Muscle layer of duodenum (tissue), 2 donors: ENCODE measurements around the gene PCNX4.

Experiments
- H3K27ac ChIP-seq: one replicate; pipeline ENCODE4 v1.7.0; 2013; ENCODE audit warnings: mild to moderate bottlenecking, low read length
- H3K27me3 ChIP-seq: one replicate; pipeline ENCODE4 v1.7.0; 2013; ENCODE audit warnings: low read depth, mild to moderate bottlenecking, control low read depth, low read length
- H3K36me3 ChIP-seq, 2 donors: one replicate each; pipeline ENCODE4 v1.7.0; 2013; ENCODE audit warnings: low read length in 2 of 2, control low read depth in 1 of 2, mild to moderate bottlenecking in 1 of 2; ENCODE audit not compliant: insufficient read depth in 2 of 2, control insufficient read depth in 1 of 2
- H3K4me1 ChIP-seq, 2 donors: one replicate each; pipeline ENCODE4 v1.7.0; 2013; ENCODE audit warnings: low read length in 2 of 2, mild to moderate bottlenecking in 2 of 2, control low read depth in 1 of 2, moderate library complexity in 1 of 2; ENCODE audit not compliant: insufficient read depth in 2 of 2, control insufficient read depth in 1 of 2
- H3K4me3 ChIP-seq, 2 donors: one replicate each; pipeline ENCODE4 v1.7.0; 2013; ENCODE audit warnings: low read length in 2 of 2, low read depth in 1 of 2, mild to moderate bottlenecking in 1 of 2
- H3K9me3 ChIP-seq, 2 donors: one replicate each; pipeline ENCODE4 v1.7.0; 2013; ENCODE audit warnings: low read length in 2 of 2, control low read depth in 1 of 2, mild to moderate bottlenecking in 1 of 2; ENCODE audit not compliant: control insufficient read depth in 1 of 2
- donor health status: healthy.

PCNX4 gene

DNA sequence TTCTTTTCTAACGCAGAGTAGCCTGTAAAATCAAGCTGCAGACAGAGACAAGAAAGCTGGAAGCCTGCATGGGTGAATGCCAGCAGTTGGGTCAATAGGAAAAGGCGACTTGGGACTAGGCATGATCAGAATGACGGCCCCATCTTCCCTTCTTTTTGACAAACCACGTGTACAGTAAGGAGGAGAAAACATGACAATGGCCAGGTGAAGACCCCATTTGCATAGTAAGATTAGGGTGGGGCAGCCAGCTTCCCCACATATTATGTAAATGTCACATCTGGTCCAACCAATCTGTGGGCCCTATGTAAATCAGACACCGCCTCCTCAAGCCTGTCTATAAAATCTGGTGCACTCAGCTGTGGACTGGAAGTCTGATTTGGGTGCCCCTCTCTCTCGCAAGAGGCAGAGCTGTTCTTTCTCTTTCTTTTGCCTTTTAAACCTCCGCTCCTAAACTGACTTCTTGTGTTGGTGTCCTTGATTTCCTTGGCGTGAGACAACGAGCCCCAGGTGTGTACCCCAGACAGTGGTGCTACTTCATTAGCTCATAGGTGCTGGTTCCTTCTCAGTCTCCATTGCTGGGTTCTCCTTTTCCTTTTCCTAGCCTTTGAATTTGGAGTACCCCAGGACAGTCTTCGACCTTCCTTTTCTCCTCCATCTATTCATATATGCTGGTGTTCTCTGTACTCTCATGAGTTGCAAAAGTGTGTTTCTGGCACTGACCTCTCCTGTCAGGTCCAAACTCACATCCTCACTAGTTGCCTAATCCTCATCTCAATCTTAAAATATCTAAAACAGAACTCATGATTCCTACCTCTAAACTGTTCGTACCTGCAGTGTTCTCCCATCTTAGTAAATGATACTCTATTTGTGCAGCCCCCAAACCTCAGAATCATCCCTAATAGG lies 82.9 kb downstream of the PCNX4 start:
- Histone ChIP-seq H3K27ac (no peak overlapping the region), H3K27me3 (no peaks in the 10 kb centered on the region), H3K9me3 (no peaks in the 10 kb centered on the region), H3K4me1 (no peaks in the 10 kb centered on the region), H3K4me3 (no peak overlapping the region), H3K36me3 (no peaks in the 10 kb centered on the region)

GRCh38 chr14:60175255-60175902 lies 83.7 kb downstream of the PCNX4 start:
- no peaks in the 10 kb centered on the region for H3K9me3 ChIP-seq
- no peaks in the 10 kb centered on the region for H3K36me3 ChIP-seq
- no peak overlapping the region for H3K27ac ChIP-seq
- no peaks in the 10 kb centered on the region for H3K27me3 ChIP-seq
- no peak overlapping the region for H3K4me3 ChIP-seq
- no peaks in the 10 kb centered on the region for H3K4me1 ChIP-seq

- Histone ChIP-seq H3K36me3 (no peaks in the 10 kb centered on the region), H3K4me1 (peaks cover 0 to 1% of the 10 kb centered on the region in 2 donors), H3K27ac (no peak overlapping the region), H3K4me3 (no peak overlapping the region), H3K9me3 (no peaks in the 10 kb centered on the region), H3K27me3 (no peaks in the 10 kb centered on the region)
These were observed 86.4 kb downstream of the PCNX4 start for GRCh38 chr14:60178164-60178563.

DNA sequence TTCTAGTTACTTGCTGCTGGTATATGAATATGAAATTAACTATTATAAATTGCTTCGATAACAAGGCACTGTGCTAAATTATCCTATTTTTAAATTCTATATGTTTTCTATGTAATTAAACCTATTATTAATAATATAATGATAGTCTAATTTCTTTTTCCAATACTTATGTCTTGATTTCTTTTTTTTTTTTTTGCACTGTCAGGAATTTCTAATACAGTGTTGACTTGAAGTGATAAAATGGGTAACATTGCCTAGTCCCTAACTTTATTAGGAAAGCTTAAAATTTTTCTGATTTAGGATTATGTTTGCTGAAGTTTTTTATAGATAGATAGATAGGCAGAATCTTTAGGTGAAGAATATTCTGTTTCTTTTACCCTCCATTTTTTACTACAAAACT lies 87.1 kb downstream of the PCNX4 start:
- Histone ChIP-seq H3K27me3 (no peaks in the 10 kb centered on the region), H3K27ac (no peak overlapping the region), H3K9me3 (no peaks in the 10 kb centered on the region), H3K4me3 (no peak overlapping the region), H3K4me1 (peaks cover 3% of the 10 kb centered on the region in 2 donors), H3K36me3 (no peaks in the 10 kb centered on the region)

- H3K27ac ChIP-seq, result no peak overlapping the region
These were observed 87.7 kb downstream of the PCNX4 start for GRCh38 chr14:60179431-60179869.

DNA sequence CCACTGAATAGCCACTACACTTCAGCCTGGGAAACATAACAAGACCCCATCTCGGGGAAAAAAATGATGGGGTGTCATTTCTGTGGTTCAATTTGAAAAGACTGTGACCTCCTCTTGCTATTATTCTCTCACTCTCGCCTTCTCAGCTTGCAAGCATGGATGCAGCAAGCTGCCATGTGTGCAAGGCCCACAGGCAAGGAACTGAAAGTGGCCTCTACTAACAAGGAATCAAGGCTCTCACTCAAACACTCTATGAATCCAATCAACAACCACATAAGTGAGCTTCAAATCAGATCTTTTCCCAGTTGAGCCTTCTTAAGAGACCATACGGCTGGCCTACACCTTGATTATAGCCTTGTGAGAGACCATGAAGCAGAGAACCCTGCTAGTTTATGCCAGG lies 91.4 kb downstream of the PCNX4 start:
- Histone ChIP-seq H3K27ac (no peak overlapping the region), H3K4me3 (no peak overlapping the region)

More at GRCh38 chr14:60179431-60179869, 87.7 kb downstream of the PCNX4 start:
- H3K9me3 ChIP-seq, result no peaks in the 10 kb centered on the region
- H3K4me1 ChIP-seq, result peaks cover 3 to 6% of the 10 kb centered on the region in 2 donors
- H3K4me3 ChIP-seq, result no peak overlapping the region
- H3K36me3 ChIP-seq, result no peaks in the 10 kb centered on the region
- no peaks in the 10 kb centered on the region for H3K27me3 ChIP-seq

GRCh38 chr14:60183741-60184140 lies 92.0 kb downstream of the PCNX4 start:
- Histone ChIP-seq H3K27me3 (no peaks in the 10 kb centered on the region), H3K27ac (peak overlapping the region; percentile 46)

More for the DNA sequence above, 91.4 kb downstream of the PCNX4 start:
- no peaks in the 10 kb centered on the region for H3K36me3 ChIP-seq
- no peaks in the 10 kb centered on the region for H3K27me3 ChIP-seq
- peaks cover 3 to 6% of the 10 kb centered on the region in 2 donors for H3K4me1 ChIP-seq
- H3K9me3 ChIP-seq, result no peaks in the 10 kb centered on the region

GRCh38 chr14:60184146-60184904 lies 92.6 kb downstream of the PCNX4 start:
- Histone ChIP-seq H3K36me3 (no peaks in the 10 kb centered on the region), H3K4me3 (peak overlapping the region; percentile 64 to 74), H3K27ac (peak overlapping the region; percentile 46), H3K4me1 (peaks cover 3 to 6% of the 10 kb centered on the region in 2 donors), H3K27me3 (no peaks in the 10 kb centered on the region), H3K9me3 (no peaks in the 10 kb centered on the region)

More at GRCh38 chr14:60183741-60184140, 92.0 kb downstream of the PCNX4 start:
- no peaks in the 10 kb centered on the region for H3K36me3 ChIP-seq
- peak overlapping the region; percentile 64 to 74 for H3K4me3 ChIP-seq
- no peaks in the 10 kb centered on the region for H3K9me3 ChIP-seq
- H3K4me1 ChIP-seq, result peaks cover 3 to 6% of the 10 kb centered on the region in 2 donors

DNA sequence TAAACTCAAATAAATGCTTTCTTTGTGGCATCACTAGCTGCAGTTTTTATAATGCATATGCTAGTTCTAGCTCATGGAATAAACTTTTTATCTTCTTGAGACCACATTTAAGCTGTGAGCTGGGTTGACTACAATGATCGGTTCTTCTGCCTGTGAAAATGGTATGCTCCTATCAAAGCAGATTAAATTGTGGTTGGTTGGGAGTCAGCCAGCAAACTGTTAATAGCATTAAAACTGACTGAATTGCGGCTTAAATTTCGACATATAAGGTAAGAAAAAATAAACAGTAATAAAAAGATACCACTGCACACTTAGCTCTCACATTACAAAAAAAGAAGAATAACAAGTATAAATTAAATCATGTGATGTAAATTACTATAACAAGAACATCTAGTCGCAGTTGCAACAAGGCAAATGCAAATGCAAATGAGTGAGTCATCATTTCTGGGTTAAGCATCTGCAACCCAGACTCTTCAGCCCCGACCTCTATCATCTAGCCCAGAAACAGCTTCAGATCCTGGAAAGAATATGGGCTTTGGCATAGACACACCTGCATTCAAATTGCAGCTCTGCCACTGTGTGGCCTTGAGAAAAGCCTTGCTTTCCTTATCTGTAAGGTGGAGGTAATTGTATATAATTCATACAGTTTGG lies 93.3 kb downstream of the PCNX4 start:
- Histone ChIP-seq H3K4me3 (no peak overlapping the region), H3K27me3 (no peaks in the 10 kb centered on the region), H3K36me3 (no peaks in the 10 kb centered on the region), H3K9me3 (no peaks in the 10 kb centered on the region), H3K4me1 (peaks cover 3 to 6% of the 10 kb centered on the region in 2 donors), H3K27ac (no peak overlapping the region)

DNA sequence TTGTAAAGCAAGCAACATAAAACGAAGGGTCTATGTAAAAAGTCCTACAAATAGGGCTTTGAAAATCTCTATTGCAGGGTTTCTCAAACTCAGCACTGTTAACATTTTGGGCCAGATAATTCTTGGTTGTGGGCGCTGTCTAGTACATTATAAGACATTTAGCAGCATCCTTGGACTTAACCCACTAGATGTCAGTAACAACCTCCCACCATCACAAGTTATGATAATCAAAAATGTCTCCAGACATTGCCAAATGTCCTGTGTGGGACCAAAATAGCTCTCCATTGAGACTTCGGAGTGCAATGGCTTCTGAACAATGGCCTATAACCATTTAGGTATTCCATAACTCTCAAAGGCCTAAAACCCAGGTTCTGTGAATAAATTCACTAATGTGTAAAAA lies 96.4 kb downstream of the PCNX4 start:
- H3K27ac ChIP-seq, result no peak overlapping the region
- H3K4me1 ChIP-seq, result peaks cover 3 to 6% of the 10 kb centered on the region in 2 donors
- no peak overlapping the region for H3K4me3 ChIP-seq
- H3K9me3 ChIP-seq, result no peaks in the 10 kb centered on the region
- H3K27me3 ChIP-seq, result no peaks in the 10 kb centered on the region
- H3K36me3 ChIP-seq, result no peaks in the 10 kb centered on the region
